PFSK-1 (cell line): ENCODE results near the gene ENO3.

Source experiments
- POLR2AphosphoS5 ChIP-seq: IDR thresholded peaks from 2 replicates; pipeline ENCODE4 v1.6.1; 2012; ENCODE audit warnings: low read depth, mild to moderate bottlenecking, control low read depth, low read length, moderate library complexity
- SIN3A ChIP-seq: IDR thresholded peaks from 2 replicates; pipeline ENCODE4 v1.6.1; 2012; ENCODE audit warnings: mild to moderate bottlenecking, low read length, moderate library complexity, borderline replicate concordance; ENCODE audit not compliant: insufficient read depth

DNA sequence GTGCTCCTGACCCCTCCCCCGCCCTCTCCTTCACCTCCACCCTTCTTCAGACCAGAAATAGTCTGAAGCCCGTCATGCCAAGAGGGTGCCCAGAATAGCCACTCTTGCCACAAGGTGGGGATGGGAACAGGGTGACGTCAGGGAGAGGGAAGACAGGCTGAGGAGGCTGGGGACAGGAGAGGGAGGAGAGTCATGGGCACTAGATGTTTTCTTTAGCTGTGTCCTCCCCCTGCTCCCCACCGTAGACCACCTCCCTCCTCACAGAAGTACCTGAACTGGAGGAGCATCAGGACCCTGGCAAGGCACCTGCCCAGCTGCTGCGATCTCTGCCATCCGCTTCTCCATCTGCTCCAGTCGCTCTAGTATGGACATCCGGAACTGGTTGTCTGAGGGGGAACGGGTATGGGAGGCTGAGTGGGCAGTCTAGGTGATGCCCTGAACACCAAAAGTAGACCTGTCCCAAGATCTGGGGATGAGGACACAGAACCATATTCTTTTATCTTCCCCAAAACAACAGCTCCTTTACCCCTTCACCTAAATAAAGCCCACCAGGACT lies 23.3 kb downstream of the ENO3 start:
- no peak for TF ChIP-seq POLR2AphosphoS5
- TF ChIP-seq SIN3A: no peak
